IPS DF 6.9 (cell line): ENCODE measurements around the gene CAPN12.
"Not testable (repeated sequence)": the region's sequence is repeated elsewhere in the genome, so short reads cannot be mapped to it uniquely, and the experiment has no call there.

Source experiments
- DNase-seq: peaks from one replicate; pipeline ENCODE4 v3.0.0-alpha.2; 2013; ENCODE audit warnings: low read depth, low spot score
- H3K27ac ChIP-seq: one replicate; pipeline ENCODE4 v1.5.1; 2013; ENCODE audit warnings: low read length, control low read depth
- H3K27me3 ChIP-seq: 2 replicates; pipeline ENCODE4 v1.6.1; 2013; ENCODE audit warnings: mild to moderate bottlenecking, low read length; ENCODE audit not compliant: control insufficient read depth, insufficient read depth
- H3K36me3 ChIP-seq: 2 replicates; pipeline ENCODE4 v1.6.1; 2013; ENCODE audit warnings: low read length; ENCODE audit not compliant: control insufficient read depth, insufficient read depth
- H3K4me1 ChIP-seq: 2 replicates; pipeline ENCODE4 v1.6.1; 2013; ENCODE audit warnings: low read length; ENCODE audit not compliant: control insufficient read depth, insufficient read depth
- H3K4me3 ChIP-seq: 2 replicates; pipeline ENCODE4 v1.5.1; 2013; ENCODE audit warnings: mild to moderate bottlenecking, low read length
- H3K9me3 ChIP-seq: 2 replicates; pipeline ENCODE4 v1.6.1; 2013; ENCODE audit warnings: low read length, inconsistent platforms; ENCODE audit not compliant: control insufficient read depth, insufficient read depth
- WGBS: extraction: QIAGEN DNeasy Blood & Tissue Kit; methylation state at CpG from one replicate; pipeline ENCODE4 v1.1.7; 2013; ENCODE audit warnings: mixed read lengths, missing lambda C conversion rate; ENCODE audit not compliant: insufficient read length, insufficient coverage; 5-methylcytosine and 5-hydroxymethylcytosine counted together

Gene CAPN12

GRCh38 chr19:38770228-38770948 is 26.1 kb upstream of the CAPN12 start:
- not testable (repeated sequence) for H3K27ac ChIP-seq, H3K9me3 ChIP-seq, H3K27me3 ChIP-seq, DNase-seq, H3K4me3 ChIP-seq, H3K4me1 ChIP-seq, H3K36me3 ChIP-seq
- no CpG with 5 or more reads among the region's 58 CpGs for WGBS

GRCh38 chr19:38769635-38770211 is 25.4 kb upstream of the CAPN12 start:
- DNase-seq = peak; percentile 37
- Histone ChIP-seq H3K4me1 (no peaks in the 10 kb centered on the region; the same call in 1 of the 2 replicates), H3K4me3 (no peak overlapping the region; the same call in 1 of the 2 replicates)

GRCh38 chr19:38766276-38767047 is 22.2 kb upstream of the CAPN12 start:
- H3K27me3 ChIP-seq = no peaks in the 10 kb centered on the region
- H3K9me3 ChIP-seq = no peaks in the 10 kb centered on the region
- no peaks in the 10 kb centered on the region; the same call in 1 of the 2 replicates for H3K4me1 ChIP-seq
- DNase-seq = no peak
- no CpG with 5 or more reads among the region's 10 CpGs for WGBS
- H3K27ac ChIP-seq = no peak overlapping the region
- H3K4me3 ChIP-seq = no peak overlapping the region
- H3K36me3 ChIP-seq = no peaks in the 10 kb centered on the region

More at GRCh38 chr19:38769635-38770211, 25.4 kb upstream of the CAPN12 start:
- H3K27me3 ChIP-seq = no peaks in the 10 kb centered on the region
- WGBS = no CpG with 5 or more reads among the region's 42 CpGs
- H3K36me3 ChIP-seq = no peaks in the 10 kb centered on the region
- H3K9me3 ChIP-seq = no peaks in the 10 kb centered on the region
- H3K27ac ChIP-seq = no peak overlapping the region

- Histone ChIP-seq H3K4me1 (no peaks in the 10 kb centered on the region; the same call in 1 of the 2 replicates), H3K27me3 (no peaks in the 10 kb centered on the region), H3K4me3 (no peak overlapping the region), H3K9me3 (no peaks in the 10 kb centered on the region), H3K27ac (no peak overlapping the region), H3K36me3 (no peaks in the 10 kb centered on the region)
- DNase-seq = no peak
- no CpG with 5 or more reads among the region's 2 CpGs for WGBS
These were observed 20.9 kb upstream of the CAPN12 start for GRCh38 chr19:38765214-38765613.

- Histone ChIP-seq H3K4me1 (no peaks in the 10 kb centered on the region), H3K9me3 (no peaks in the 10 kb centered on the region), H3K27me3 (no peaks in the 10 kb centered on the region), H3K27ac (no peak overlapping the region), H3K36me3 (no peaks in the 10 kb centered on the region), H3K4me3 (no peak overlapping the region)
- WGBS = no CpG with 5 or more reads among the region's 3 CpGs
- DNase-seq = no peak
These were observed 19.5 kb upstream of the CAPN12 start for GRCh38 chr19:38763795-38764220.

- H3K27ac ChIP-seq = not testable (repeated sequence)
These were observed 17.7 kb upstream of the CAPN12 start for GRCh38 chr19:38761884-38762389.

GRCh38 chr19:38760805-38761517 is 16.7 kb upstream of the CAPN12 start:
- H3K27ac ChIP-seq, H3K4me3 ChIP-seq, H3K27me3 ChIP-seq, DNase-seq, H3K9me3 ChIP-seq, H3K36me3 ChIP-seq, H3K4me1 ChIP-seq: not testable (repeated sequence)
- WGBS = no CpG with 5 or more reads among the region's 6 CpGs

More at GRCh38 chr19:38761884-38762389, 17.7 kb upstream of the CAPN12 start:
- not testable (repeated sequence) for H3K9me3 ChIP-seq, H3K27me3 ChIP-seq, H3K36me3 ChIP-seq, DNase-seq, H3K4me3 ChIP-seq, H3K4me1 ChIP-seq
- WGBS = no CpG with 5 or more reads among the region's 9 CpGs

GRCh38 chr19:38759590-38760003 is 15.3 kb upstream of the CAPN12 start:
- Histone ChIP-seq H3K27ac (no peak overlapping the region), H3K27me3 (no peaks in the 10 kb centered on the region), H3K4me3 (no peak overlapping the region), H3K4me1 (no peaks in the 10 kb centered on the region), H3K36me3 (no peaks in the 10 kb centered on the region), H3K9me3 (no peaks in the 10 kb centered on the region)
- WGBS = no CpG with 5 or more reads among the region's 10 CpGs
- DNase-seq = no peak

- not testable (repeated sequence) for DNase-seq, H3K27ac ChIP-seq, H3K36me3 ChIP-seq, H3K9me3 ChIP-seq, H3K4me1 ChIP-seq, H3K4me3 ChIP-seq, H3K27me3 ChIP-seq
- no CpG with 5 or more reads among the region's 2 CpGs for WGBS
These were observed 9.9 kb upstream of the CAPN12 start for GRCh38 chr19:38754196-38754595.

- not testable (repeated sequence) for H3K9me3 ChIP-seq, H3K4me1 ChIP-seq, H3K4me3 ChIP-seq, DNase-seq, H3K27ac ChIP-seq, H3K36me3 ChIP-seq, H3K27me3 ChIP-seq
- no CpG with 5 or more reads among the region's 3 CpGs for WGBS
These were observed 9.5 kb upstream of the CAPN12 start for GRCh38 chr19:38753783-38754182.
